Effector CD4-positive, alpha-beta T cell (primary cell): ENCODE results near the gene TEDC2.
"Not testable (repeated sequence)": the region's sequence is repeated elsewhere in the genome, so short reads cannot be mapped to it uniquely, and the experiment has no call there.

ENCODE experiments used
- DNase-seq: peaks from one replicate; pipeline ENCODE4 v3.0.0-alpha.2; 2020

TEDC2 gene

DNA sequence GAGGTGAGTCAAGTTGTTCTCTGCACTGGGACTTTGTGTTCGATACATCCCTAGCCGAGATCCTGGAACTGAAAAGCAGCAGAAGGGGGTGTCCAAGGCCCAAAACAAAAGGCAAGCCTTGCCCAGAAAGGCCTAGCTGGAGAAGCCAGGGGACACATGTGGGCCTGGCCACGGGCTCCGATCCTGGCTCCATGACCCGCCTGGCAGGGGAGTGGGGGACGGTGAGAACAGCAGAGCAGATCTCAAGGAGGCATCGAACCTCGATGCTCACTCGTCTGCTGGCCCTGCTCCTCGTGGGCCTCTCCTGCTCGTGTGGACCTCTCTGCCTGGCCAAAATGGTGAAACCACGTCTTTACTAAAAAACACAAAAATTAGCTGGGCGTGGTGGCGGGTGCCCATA is 21.8 kb upstream of the TEDC2 start:
- DNase-seq = no peak

DNA sequence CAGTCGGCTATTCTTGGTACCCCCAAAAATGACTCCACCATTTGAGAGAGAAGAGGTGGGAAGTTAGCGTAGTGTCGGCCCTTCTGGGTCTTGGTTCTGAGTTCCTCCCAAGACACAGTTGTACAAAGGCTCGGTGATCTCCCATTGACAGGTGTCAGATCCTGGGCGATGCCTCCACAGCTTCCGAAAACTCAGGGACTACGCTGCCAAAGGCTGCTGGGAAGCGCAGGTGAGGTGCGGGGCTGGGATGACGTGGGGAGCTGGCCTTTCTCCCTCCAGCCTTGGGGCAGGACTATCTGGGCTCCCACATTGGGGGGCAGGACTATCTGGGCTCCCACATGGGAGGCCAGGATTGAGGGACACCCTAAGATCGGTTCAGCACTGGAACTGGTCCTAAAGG is 20.3 kb upstream of the TEDC2 start:
- DNase-seq = no peak

DNA sequence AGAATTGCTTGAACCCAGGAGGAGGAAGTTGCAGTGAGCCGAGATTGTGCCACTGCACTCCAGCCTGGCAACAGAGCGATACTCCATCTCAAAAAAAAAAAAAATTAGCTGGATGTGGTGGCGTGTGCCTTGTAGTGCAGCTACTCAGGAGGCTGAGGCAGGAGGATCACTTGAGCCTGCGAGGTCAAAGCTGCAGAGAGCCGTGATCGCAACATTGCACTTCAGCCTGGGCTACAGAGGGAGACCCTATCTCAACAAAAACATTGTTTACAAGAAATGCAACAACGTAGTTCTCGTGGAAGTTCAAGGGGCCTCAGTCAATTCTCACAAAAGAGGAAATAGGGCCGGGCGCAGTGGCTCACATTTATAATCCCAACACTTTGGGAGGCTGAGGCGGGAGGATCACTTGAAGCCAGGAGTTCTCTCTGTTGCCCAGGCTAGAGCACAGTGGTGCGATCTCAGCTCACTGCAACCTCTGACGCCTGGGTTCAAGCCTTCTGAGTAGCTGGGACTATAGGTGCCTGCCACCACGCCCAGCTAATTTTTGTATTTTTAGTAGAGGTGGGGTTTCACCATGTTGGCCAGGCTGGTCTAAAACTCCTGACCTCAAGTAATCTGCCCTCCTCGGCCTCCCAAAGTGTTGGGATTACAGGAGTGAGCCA is 18.6 kb upstream of the TEDC2 start:
- DNase-seq = not testable (repeated sequence)

DNA sequence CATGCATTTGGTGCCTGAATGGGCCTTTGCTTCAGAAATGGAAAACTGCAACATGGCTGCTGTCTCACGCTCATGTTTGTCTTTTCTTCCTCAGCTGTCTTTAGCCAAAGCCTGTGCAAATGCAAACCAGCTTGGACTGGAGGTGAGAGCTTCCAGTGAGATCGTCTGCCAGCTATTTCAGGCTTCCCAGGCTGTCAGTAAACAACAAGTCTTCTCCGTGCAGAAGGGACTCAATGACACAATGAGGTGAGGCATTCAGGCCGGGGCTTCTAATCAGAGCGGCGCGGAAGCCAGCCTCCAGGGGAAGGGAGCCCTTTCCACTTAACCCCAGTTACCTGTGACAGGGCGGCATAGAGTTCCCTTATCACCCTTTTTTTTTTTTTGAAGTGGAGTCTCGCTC is 16.4 kb upstream of the TEDC2 start:
- no peak for DNase-seq

DNA sequence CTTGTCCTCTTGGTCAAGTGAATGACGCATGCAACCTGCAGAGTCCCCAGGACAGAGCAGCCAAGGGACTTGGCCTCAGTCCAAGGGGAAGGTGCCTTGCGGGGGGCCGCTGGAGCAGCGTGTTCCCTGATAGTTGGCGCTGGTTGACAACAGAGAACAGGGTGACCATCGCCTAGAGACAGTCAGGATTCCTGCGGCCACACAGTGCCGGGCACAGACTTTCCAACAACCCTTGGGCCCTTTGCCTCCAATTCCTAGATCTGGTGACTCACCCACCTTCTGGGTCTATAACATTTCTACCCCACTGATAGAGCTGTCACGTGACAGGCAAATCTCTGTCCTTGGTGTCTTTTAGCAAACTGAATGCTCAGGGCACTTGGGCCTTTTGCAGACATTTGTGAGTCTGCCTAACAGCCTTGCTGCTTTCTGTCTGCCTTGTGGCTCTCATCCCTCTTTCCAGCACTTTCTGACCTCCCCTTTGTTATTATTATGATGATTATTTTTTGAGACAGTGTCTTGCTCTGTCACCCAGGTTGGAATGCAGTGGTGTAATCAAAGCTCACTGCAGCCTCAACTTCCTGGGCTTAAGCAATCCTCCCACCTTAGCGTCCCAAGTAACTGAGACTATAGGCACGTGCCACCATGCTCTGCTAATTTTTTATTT is 11.9 kb upstream of the TEDC2 start:
- no peak for DNase-seq

DNA sequence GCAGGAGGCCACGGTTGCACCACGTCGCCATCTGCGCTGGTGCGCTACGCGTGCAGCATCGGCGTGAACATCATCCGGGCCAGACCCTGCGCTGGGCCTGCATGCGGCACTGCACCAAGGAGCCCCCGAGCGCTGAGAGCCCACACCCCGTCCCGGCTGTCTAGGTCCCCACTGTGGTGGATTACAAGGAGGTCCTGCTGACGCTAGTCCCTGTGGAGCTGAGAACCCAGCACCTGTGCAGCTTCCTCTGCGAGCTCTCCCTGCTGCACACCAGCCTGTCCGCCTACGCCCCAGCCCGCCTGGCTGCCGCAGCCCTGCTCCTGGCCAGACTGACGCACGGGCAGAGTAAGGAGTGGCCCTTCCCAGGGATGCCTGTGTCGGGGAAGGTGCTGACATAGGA is 10.8 kb upstream of the TEDC2 start:
- DNase-seq = no peak

DNA sequence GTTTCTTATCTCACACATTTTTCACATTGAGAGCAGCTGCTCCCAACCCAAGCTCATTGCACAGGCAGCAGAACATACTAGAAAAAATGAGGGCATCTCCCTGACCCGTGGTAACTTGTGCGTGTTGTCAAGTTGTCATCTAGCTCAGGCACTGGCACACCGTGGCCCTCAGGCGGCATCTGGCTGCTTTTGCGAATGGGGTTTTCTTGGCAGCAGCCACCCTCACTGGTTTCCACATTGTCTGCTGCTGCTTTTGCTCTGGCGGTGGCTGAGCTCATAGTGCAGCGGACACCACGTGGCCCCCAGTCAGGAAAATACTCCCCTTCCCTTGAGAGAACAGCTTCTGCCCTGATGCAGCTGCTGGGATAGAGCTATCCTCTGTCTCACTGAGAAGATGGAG is 9.4 kb upstream of the TEDC2 start:
- DNase-seq = no peak

DNA sequence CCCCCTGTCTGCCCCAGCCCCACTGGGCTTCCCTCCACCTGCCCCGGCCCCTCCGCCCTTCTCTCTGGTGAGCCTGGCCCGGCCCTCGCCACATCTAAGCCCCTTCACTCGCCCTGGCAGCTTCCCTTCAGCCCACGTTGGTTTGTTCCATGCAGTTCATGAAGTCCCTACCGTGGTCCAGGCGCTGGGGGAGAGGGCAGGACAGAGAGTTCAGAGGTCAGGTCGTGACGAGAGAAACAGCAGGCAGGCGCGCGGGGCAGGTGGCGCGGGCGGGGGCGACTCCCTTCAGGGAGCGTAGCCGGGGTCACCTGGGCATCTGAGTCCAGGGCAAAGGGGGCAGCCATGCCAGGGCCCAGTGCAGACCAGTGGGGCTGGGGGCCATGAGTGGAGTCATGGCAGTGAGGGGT is 8.9 kb upstream of the TEDC2 start:
- no peak for DNase-seq

DNA sequence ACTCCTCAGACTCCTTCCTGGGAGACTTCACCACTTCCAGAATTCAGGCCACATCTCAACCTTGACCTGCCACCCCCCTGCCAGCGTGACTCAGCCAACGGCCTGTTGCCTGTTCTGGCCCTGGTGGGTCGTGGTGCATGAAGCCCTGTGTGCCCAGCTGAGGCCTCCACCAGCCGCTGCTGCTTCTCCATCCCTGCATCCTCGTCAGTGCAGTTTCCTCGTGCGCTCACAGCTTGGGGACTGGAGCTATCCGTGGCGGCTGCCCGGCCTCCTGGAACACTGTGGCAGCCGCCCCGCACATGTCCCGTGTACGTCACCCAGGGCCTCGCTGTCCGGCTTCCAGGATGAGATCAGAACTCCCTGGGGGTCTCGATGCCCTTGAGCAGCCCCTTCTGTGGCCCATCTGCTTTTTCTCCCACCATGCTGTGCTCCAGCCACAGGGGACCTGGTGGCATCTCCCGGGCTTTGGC is 8.0 kb upstream of the TEDC2 start:
- no peak for DNase-seq

DNA sequence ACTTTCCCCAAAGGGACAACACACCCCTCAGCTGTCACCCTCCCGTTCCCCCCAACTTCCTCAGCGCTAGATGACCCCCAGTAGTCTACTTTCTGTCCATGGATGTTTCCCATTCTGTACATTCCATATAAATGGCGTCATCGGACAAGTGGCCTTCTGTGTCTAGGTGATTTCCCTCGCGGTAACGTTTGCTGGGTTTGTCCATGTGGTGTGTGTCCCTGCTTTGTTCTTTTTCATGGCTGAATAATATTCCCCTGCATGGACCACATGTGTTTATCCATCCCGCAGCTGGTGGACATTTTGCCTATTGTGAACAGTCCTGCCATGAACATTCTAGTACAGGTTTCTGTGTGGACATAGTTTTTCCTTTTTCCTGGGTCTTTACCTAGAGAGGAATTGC is 7.3 kb upstream of the TEDC2 start:
- no peak for DNase-seq

DNA sequence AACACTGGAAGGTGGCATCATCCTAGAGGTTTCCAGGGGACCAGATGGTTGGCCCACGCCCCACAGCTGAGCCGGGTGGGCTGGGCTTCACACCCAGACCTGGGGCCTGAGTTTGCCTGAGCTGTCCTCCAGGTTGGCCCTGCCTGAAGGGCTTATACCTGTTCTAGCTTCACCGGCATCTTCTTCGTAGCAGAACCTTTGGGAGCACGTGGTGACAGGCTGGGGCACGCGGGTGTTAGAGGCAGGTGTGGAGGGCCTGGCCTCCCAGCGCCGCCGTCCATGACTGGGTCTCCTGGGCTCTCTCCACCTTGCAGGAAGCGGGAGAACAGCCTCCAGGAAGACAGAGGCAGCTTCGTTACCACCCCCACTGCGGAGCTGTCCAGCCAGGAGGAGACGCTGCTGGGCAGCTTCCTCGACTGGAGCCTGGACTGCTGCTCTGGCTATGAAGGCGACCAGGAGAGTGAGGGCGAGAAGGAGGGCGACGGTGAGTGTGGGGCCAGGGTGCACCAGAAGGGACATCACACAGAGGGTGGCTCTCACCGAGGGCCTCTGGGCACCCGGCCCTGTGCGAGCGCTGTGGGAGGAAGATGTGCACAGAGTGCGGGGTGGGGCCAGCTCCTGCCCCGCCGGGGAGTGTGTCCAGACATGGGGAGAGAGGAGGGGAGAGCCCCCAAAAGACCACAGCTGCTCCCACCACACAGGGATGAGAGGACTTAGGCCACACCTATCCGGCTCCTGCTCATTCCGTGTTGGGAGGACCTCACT is 4.6 kb upstream of the TEDC2 start:
- DNase-seq = no peak

DNA sequence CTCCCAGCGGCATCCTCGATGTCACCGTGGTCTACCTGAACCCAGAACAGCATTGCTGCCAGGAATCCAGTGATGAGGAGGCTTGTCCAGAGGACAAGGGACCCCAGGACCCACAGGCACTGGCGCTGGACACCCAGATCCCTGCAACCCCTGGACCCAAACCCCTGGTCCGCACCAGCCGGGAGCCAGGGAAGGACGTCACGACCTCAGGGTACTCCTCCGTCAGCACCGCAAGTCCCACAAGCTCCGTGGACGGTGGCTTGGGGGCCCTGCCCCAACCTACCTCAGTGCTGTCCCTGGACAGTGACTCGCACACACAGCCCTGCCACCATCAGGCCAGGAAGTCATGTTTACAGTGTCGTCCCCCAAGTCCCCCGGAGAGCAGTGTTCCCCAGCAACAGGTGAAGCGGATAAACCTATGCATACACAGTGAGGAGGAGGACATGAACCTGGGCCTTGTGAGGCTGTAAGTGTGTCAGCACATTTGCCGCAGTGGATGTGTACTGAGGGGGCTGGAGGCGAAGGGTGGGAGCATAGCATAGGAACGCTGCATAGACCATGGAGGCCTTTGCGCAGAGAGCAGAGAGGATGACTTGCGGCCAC is 3.3 kb upstream of the TEDC2 start:
- DNase-seq = no peak

DNA sequence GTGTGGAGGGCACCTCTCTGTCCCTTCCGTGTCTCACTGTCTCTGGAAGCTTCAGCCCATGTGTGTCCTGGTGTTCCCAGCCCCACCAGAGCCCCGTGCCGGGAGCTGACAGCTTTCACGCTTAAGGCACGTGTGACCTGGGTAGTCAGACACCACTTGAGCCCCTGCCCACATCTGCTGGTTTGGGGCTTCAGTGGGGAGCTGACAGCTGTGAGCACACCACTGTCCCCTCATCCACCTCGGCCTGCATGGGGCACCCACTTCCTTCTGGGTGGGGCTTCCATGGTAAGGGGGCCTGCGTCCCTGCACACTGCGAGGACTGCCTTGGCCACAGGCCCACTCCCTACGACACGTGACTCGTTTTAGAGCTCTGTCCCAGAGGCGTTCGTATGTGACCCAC is 2.6 kb upstream of the TEDC2 start:
- no peak for DNase-seq

DNA sequence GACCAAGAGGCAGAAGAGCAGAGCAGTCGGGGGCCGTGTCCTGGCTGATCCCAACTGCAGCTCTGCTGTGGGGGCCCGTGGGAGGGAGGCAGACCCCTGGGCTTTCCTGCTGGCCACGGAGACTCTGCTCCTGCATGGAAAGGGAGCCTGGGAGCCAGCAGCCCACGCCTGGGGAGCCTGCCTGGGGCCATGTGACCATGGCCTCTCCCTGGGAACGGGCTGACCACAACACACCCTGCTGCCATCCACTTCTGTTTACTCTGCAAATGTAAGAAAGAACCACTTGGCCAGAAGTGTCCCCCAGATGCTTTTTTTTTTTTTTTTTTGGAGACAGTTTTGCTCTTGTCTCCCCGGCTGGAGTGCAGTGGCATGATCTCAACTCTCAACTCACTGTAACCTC is 2.0 kb upstream of the TEDC2 start:
- DNase-seq = no peak

DNA sequence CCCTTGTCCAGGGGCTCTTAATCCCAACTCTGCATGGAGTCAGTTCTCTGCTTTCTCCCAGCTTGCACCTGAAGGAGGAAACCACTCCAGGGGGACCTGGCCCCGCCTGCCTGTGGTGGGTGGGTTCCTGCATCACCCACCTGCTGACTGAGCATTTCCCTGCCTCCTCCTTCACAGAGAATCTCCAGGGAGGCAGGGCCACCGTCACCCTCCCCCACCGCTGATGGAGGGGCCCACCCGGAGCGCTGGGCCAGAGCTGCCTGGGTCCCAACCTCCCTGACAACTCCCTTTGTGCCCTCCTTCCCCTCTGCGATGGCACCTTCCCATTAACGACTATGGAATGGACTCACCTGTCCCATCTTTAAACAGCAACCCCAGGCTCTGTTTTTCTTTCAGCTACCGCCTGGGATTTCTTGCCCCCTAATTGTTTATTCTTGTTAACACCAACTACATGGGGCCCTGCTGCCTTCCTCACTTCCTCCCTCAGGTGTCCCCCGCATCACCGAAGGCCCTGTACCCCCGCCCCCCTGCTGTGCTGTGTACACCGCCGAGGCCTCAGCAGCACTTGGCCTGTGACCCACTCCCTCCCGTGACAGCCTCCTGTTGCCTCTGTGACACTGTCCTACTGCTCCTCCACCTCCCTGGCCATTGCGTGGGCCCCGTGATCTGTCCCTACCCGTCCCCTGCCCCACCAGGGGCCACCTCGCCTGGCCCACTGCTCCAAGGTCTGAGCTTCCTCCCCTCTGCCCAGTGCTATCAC is 842 bp upstream of the TEDC2 start:
- DNase-seq = no peak

DNA sequence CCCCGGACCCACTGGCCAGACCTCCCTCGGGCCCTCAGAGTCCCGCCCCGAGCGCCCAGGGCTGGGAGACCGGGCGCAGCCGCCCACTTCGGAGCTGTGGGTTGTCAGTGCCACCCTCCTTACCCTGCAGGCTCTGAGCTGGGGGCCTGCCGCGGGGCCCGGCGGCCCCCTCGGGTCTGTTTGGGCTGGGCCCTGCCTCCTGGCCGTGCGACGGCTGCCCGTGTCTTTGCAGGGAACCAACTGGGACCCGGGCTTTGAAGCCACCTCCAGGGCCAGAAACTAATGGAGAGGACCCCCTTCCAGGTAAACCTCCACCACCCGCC is 443 bp downstream of the TEDC2 start:
- no peak for DNase-seq

DNA sequence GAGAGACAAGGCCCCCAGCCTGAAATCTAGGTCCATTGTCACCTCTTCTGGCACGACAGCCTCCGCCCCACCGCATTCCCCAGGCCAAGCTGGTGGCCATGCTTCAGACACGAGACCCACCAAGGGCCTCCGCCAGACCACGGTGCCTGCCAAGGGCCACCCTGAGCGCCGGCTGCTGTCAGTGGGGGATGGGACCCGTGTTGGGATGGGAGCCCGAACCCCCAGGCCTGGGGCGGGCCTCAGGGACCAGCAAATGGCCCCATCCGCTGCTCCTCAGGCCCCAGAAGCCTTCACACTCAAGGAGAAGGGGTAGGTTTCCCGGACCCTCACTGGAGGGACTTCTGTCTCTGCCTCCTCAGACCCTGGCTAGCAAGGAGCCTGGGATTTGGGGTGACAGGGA is 1.0 kb downstream of the TEDC2 start:
- no peak for DNase-seq

DNA sequence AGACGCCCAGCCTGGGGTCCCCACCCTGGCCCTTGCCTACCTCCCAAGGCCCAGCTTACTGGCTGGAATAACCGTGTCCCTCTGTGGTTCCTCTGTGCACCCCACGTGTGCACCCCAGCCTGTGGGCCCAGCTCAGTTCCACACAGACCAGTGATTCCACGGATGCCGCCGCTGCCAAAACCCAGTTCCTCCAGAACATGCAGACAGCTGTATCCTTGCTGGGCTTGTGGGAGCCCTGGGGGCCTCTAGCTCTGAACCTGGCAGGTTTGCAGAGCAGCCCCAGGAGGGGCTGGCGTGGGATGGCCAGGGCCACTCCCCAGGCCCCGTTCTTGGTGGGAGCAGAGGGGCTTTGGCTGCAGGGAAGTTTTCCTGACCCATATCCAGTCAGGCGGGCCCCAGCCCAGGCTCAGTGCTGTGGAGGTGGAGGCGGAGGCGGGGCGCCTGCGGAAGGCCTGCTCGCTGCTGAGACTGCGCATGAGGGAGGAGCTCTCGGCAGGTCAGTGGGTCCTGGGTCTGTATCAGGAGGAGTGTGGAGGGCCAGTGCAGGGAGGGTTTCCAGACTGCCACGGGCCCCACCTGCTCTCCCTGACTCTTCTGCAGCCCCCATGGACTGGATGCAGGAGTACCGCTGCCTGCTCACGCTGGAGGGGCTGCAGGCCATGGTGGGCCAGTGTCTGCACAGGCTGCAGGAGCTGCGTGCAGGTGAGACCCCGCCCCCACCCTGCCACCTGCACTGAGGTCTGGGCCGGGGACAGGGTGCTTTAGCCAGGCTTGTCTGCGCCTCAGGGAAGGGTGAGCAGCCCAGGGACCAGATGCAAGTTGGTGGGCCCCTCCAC is 2.3 kb downstream of the TEDC2 start:
- no peak for DNase-seq

DNA sequence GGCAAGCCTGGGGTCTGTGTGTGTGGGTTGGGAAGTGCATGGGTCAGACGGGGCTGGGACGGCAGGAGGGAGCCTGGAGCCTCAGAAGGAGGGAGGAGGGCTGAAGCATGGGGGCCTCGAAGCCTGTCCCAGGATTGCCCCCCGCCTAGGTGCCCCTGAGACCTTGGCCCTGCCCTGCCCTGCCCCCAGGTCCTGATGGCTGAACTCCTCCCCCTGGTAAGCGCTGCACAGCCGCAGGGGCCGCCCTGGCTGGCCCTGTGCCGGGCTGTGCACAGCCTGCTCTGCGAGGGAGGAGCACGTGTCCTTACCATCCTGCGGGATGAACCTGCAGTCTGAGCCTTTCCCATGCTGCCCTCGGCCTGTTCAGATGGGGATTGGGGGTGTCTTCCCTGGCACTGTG is 4.4 kb downstream of the TEDC2 start:
- DNase-seq = no peak

DNA sequence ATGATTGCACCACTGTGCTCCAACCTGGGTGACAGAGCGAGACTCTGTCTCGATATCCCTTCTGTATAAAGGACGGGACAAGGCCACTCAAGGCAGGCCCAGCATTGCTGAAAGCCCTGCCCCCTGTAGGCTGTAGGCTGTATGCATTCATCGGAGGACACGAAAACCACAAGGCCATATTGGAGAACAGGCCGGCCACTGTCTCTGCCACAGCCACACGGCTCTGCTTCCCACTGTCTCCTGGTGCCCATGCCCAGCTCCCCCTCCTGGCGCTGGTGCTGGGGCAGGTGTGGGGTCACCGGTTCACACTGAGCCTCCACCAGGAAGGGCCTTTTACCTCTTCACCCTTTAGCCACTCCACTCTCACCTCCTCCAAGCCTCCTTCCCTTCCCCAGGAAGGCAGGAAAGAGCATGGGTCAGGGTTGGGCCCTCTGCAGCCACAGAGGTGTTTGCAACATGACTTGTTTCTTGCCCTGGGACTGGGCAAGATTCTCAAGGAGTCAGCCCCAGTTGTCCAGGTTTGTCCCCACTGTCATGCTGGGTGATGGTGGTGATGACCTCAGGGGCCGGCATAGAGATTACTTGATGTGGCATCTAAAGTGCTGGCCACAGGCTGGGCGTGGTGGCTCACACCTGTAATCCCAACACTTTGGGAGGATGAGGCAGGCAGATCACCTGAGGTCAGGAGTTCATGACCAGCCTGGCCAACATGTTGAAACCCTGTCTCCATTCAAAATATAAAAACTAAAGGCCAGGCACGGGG is 5.9 kb downstream of the TEDC2 start:
- no peak for DNase-seq
